ENCODE measurements around the gene PPM1A.

PPM1A gene

DNA sequence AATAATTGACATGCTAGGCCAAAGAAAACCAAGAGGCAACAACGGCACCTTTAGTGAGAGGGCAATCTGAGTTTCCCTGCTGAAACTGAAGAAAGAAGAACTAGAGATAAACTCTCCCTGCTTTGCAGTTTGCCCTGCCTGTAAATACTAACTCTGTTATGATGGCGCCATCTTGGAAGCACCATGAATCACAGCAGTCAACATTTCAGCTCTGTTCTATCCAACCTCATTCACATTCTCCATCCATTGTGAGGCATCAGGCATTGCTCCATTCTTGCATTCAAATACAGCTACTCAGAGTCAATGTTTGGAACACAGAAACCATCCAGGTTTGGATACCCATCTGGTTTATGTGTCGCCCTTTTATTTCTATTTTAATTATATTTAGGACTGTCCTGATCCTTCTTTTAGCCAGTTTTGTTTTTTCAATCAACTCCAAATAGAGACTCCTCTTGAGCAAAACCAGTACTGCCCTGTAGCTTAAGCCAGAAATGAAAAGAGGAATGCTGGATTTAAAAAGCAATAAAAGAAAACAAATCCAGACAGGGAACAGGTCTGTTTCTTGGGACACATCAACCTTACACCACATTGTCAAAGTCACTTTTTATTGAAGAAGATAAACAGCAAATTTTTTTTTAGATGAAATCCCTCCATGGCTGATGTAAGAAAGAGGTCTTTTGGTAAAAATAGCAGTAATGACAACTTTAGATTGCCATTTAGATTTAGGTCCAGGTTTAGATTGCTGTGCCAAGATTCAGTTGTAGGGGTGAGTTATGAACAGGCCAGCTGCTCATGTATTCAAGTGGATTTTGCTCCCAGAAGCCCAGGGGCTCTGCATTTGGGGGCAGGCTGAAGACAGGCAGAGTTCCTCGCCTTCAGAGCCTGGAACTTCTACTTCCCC lies 33.3 kb upstream of the PPM1A start:
- DNase-seq (ENCODE audit: low read depth), result no peak
- no peak overlapping the region for H3K4me3 ChIP-seq (ENCODE audit: low read length)
- TF ChIP-seq, protein P1, sequence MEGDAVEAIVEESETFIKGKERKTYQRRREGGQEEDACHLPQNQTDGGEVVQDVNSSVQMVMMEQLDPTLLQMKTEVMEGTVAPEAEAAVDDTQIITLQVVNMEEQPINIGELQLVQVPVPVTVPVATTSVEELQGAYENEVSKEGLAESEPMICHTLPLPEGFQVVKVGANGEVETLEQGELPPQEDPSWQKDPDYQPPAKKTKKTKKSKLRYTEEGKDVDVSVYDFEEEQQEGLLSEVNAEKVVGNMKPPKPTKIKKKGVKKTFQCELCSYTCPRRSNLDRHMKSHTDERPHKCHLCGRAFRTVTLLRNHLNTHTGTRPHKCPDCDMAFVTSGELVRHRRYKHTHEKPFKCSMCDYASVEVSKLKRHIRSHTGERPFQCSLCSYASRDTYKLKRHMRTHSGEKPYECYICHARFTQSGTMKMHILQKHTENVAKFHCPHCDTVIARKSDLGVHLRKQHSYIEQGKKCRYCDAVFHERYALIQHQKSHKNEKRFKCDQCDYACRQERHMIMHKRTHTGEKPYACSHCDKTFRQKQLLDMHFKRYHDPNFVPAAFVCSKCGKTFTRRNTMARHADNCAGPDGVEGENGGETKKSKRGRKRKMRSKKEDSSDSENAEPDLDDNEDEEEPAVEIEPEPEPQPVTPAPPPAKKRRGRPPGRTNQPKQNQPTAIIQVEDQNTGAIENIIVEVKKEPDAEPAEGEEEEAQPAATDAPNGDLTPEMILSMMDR (IDR thresholded peaks at IDR 0.05; ENCODE audit: insufficient read depth, low read depth, low read length, missing control alignments), result no peak

DNA sequence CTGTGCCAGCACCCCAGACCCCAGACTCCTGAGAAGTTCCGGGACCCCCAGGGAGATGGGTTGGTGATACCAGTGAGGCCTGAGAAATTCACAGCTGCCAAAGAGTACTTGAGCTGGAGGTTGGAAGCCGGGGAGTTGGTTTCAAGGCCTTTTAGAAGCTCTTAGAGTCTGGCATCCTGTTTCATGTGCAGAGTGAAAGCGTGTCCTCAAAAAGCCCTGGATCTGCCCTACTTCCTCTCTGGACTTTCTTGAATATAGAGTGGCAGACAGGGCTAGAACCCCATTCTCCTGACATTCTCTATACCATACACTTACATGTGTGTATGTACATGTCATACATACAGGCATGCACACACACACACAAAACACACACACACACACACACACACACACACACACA lies 31.3 kb upstream of the PPM1A start:
- TF ChIP-seq, protein P1 (IDR thresholded peaks at IDR 0.05; ENCODE audit: insufficient read depth, low read depth, low read length, missing control alignments), result no peak
- H3K4me3 ChIP-seq (ENCODE audit: low read length), result no peak overlapping the region
- DNase-seq (ENCODE audit: low read depth), result no peak

DNA sequence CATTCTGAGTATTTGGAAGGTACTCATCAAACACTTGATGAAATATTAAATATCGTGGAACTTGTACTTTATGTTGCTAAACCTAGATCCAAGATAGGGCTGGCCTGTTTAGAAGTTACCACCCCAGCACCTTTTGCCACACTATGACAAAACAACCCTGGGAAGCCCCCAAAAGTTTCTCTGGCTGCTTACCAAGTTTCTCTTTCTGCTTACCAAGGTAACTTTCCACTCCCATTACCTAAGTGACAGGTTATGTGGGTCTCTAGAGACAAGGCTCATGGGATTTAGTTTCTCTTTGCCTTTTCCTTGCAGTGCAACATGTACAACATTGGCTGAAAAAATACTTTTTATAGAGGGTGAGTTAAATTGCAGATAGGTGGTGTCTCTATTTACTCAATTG lies 28.9 kb upstream of the PPM1A start:
- no peak for DNase-seq (ENCODE audit: low read depth)

DNA sequence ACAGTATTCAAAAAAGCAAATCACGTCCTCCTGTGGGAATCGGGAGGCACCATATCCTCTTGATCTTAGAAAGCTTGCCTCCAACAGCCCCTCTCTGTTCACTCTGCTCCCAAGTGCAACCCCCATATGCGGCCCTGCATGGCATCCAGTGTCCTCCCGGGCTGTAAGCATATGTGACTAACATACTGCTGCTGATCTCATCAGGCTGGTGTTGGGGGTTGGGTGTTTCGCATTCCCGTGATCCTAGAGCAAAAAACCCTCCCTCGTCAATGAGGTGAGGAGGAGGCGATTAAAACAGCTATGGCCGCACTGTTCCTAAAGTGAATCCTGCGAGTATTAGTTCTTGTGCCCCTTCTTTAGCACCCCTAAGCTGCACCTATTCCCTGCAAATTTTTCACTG lies 28.1 kb upstream of the PPM1A start:
- no peak for DNase-seq (ENCODE audit: low read depth)
- H3K4me3 ChIP-seq (ENCODE audit: low read length), result no peak overlapping the region
- TF ChIP-seq, protein P1 (IDR thresholded peaks at IDR 0.05; ENCODE audit: insufficient read depth, low read depth, low read length, missing control alignments), result no peak

More for the DNA sequence above, 28.9 kb upstream of the PPM1A start:
- TF ChIP-seq, protein P1 (IDR thresholded peaks at IDR 0.05; ENCODE audit: insufficient read depth, low read depth, low read length, missing control alignments), result no peak
- no peak overlapping the region for H3K4me3 ChIP-seq (ENCODE audit: low read length)

DNA sequence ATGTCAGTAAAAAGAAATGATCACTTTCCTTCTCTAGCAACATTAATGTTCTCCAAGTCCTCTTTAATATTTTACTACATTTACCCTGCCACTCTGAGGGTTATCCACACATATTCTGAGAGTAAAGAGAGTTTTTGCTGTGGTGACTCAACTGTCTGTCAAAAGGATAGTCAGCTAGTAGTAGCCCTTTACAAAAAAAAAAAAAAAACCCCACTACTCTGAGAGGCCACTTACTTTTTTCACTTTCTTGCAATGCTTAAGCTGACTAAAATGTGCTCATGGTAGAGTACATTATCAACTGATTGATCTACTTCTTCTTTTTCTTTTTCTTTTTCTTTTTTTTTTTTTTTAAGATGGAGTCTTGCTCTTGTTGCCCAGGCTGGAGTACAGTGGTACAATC lies 27.6 kb upstream of the PPM1A start:
- no peak for DNase-seq (ENCODE audit: low read depth)
- TF ChIP-seq, protein P1 (IDR thresholded peaks at IDR 0.05; ENCODE audit: insufficient read depth, low read depth, low read length, missing control alignments), result no peak

DNA sequence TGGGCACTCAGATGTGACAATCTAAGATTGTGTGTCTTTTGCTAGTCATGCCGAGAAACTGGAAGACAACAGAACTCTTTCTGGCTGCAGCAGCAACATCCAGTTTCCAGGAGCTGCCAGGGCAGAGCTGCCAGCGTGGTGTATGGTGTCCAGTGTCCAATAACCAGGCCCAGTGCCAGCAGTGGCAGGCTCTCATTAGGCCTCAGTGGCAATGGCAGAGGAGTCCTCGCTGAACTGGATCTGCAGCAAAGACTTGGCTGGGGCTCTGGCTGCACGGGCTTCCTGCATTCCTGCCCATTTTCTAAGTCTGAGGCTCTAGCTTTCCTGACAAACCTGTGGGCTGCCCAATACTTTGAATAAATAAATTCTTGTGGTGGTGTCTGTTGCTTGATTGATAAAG lies 26.2 kb upstream of the PPM1A start:
- DNase-seq (ENCODE audit: low read depth), result peak; percentile 41
- TF ChIP-seq, protein P1 (IDR thresholded peaks at IDR 0.05; ENCODE audit: insufficient read depth, low read depth, low read length, missing control alignments), result no peak

More for the DNA sequence above, 27.6 kb upstream of the PPM1A start:
- H3K4me3 ChIP-seq (ENCODE audit: low read length), result no peak overlapping the region

DNA sequence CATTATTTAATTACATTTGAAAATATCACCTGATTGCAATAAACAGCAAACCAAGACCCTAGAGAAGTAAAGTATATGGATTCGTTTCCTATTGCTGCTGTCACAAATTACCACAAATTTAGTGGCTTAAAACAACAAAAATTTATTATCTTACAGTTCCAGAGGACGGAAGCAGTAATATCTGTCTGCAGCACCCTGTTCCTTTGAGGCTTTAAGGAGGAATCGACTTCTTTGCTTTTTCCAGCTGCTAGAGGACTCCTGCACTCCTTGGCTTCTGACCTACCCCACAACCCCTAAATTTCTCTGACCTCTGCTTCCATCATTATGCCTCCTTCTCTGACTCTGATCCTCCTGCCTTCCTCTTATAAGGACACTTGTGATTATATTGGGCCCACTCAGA lies 23.8 kb upstream of the PPM1A start:
- no peak for DNase-seq (ENCODE audit: low read depth)

More for the DNA sequence above, 26.2 kb upstream of the PPM1A start:
- H3K4me3 ChIP-seq (ENCODE audit: low read length), result no peak overlapping the region

More for the DNA sequence above, 23.8 kb upstream of the PPM1A start:
- H3K4me3 ChIP-seq (ENCODE audit: low read length), result no peak overlapping the region
- TF ChIP-seq, protein P1 (IDR thresholded peaks at IDR 0.05; ENCODE audit: insufficient read depth, low read depth, low read length, missing control alignments), result no peak
